OCI-LY1 (cell line): ENCODE measurements around the gene XYLT1.

ENCODE experiments used
- CTCF ChIP-seq: fragments of 200-600 bp; sonication (generic), shearing (Covaris generic); IDR thresholded peaks from 2 replicates; pipeline ENCODE4 v1.5.1; 2017; ENCODE audit warnings: mild to moderate bottlenecking, antibody characterized with exemption, low read length, moderate library complexity, mixed read lengths
- EZH2 ChIP-seq: fragments of 200-600 bp; sonication (generic), shearing (Covaris generic); IDR thresholded peaks from 2 replicates; pipeline ENCODE4 v1.8.0; 2017; ENCODE audit warnings: borderline replicate concordance, mixed run types, mild to moderate bottlenecking, antibody characterized with exemption, low read length, moderate library complexity, mixed read lengths

GRCh38 chr16:17266608-17267313 lies 204.0 kb downstream of the XYLT1 start:
- TF ChIP-seq CTCF: no peak
- no peak for TF ChIP-seq EZH2
